Neural cell (in vitro differentiated cells): ENCODE data around the gene FGGY.

Experiments
- CTCF ChIP-seq: fragments of 450-650 bp; IDR thresholded peaks from 2 replicates; pipeline ENCODE4 v1.5.1; 2014; ENCODE audit warnings: antibody characterized with exemption, mild to moderate bottlenecking, moderate library complexity; ENCODE audit not compliant: poor library complexity, severe bottlenecking
- EP300 ChIP-seq: fragments of 450-650 bp; conservative IDR thresholded peaks from 2 replicates; pipeline ENCODE4 v1.6.1; 2014; ENCODE audit warnings: antibody characterized with exemption, mild to moderate bottlenecking, moderate library complexity; ENCODE audit not compliant: poor library complexity, severe bottlenecking
- EZH2 ChIP-seq: fragments of 200-600, 300-800 bp; shearing (Covaris generic), sonication (generic); IDR thresholded peaks from 2 replicates; pipeline ENCODE4 v1.6.1; 2014; ENCODE audit warnings: antibody characterized with exemption, low read length, borderline replicate concordance, mild to moderate bottlenecking; ENCODE audit not compliant: insufficient read depth, poor library complexity, severe bottlenecking
- MXI1 ChIP-seq: fragments of 450-650 bp; conservative IDR thresholded peaks from 2 replicates; pipeline ENCODE4 v1.6.1; 2014; ENCODE audit warnings: antibody characterized with exemption, mild to moderate bottlenecking; ENCODE audit not compliant: poor library complexity, severe bottlenecking
- POLR2AphosphoS5 ChIP-seq: IDR thresholded peaks from 2 replicates; pipeline ENCODE4 v1.6.1; 2012
- RAD21 ChIP-seq: fragments of 450-650 bp; conservative IDR thresholded peaks from 2 replicates; pipeline ENCODE4 v1.6.1; 2014; ENCODE audit warnings: antibody characterized with exemption, mild to moderate bottlenecking, moderate library complexity
- SMC3 ChIP-seq: fragments of 450-650 bp; conservative IDR thresholded peaks from 2 replicates; pipeline ENCODE4 v1.6.1; 2014; ENCODE audit warnings: antibody characterized with exemption, mild to moderate bottlenecking, moderate library complexity; ENCODE audit not compliant: poor library complexity
- TAF1 ChIP-seq: IDR thresholded peaks from 2 replicates; pipeline ENCODE4 v1.6.1; 2012; ENCODE audit warnings: low read depth

- no peak for TF ChIP-seq CTCF
- no peak for TF ChIP-seq EP300
- no peak for TF ChIP-seq EZH2
- no peak for TF ChIP-seq POLR2AphosphoS5
- no peak for TF ChIP-seq MXI1
- TF ChIP-seq RAD21: no peak
- no peak for TF ChIP-seq TAF1
- no peak for TF ChIP-seq SMC3
Observed at GRCh38 chr1:59617434-59617833, 320.5 kb downstream of the FGGY start.
